ENCODE results near the gene ZNF385C. TPM values are rescaled to one million over a fixed set of nuclear protein-coding genes. Genes with fewer than 3 reads are reported as not detected.

ZNF385C gene
- total and polyA plus RNA-seq, 2 of the 13 experiments (the other 11 are each of a cell fraction or from before 2014, with no cell fraction given): 2.3 to 6.1 TPM

GRCh38 chr17:42135664-42136653, 37.7 kb upstream of the ZNF385C start (continued):
- TF ChIP-seq NR2F1 (CRISPR knock-in tag; IDR thresholded peaks at IDR 0.05) (0 out of 4 replicates have a peak, but pooled peaks of 1 of the 2 experiments have one; percentile 16), ZNF841 (CRISPR knock-in tag; IDR thresholded peaks at IDR 0.05; ENCODE audit: borderline replicate concordance) (no peak), RORA (CRISPR knock-in tag; IDR thresholded peaks at IDR 0.05) (no peak), BCL3 (CRISPR knock-in tag; IDR thresholded peaks at IDR 0.05) (no peak), ZKSCAN1 (IDR thresholded peaks at IDR 0.05; ENCODE audit: low read length) (no peak), ZNF180 (CRISPR knock-in tag; IDR thresholded peaks at IDR 0.05; ENCODE audit: borderline replicate concordance, low read depth) (no peak), SRY (CRISPR knock-in tag; IDR thresholded peaks at IDR 0.05) (no peak), NFATC3 (CRISPR knock-in tag; IDR thresholded peaks at IDR 0.05) (no peak), TRIM22 (IDR thresholded peaks at IDR 0.05) (no peak), ZNF75D (CRISPR knock-in tag; IDR thresholded peaks at IDR 0.05; ENCODE audit: borderline replicate concordance) (no peak), SKIL (CRISPR knock-in tag; IDR thresholded peaks at IDR 0.05; ENCODE audit: borderline replicate concordance) (peak; percentile 97), ZSCAN12 (CRISPR knock-in tag; IDR thresholded peaks at IDR 0.05) (no peak), ZNF362 (CRISPR knock-in tag; IDR thresholded peaks at IDR 0.05; ENCODE audit: borderline replicate concordance) (no peak), ZNF343 (CRISPR knock-in tag; IDR thresholded peaks at IDR 0.05) (no peak), RBAK (CRISPR knock-in tag; IDR thresholded peaks at IDR 0.05) (no peak), ZNF430 (CRISPR knock-in tag; IDR thresholded peaks at IDR 0.05) (0 out of 2 replicates have a peak, but pooled peaks have one; percentile 26), TEAD3 (CRISPR knock-in tag; optimal IDR thresholded peaks at IDR 0.05; ENCODE audit: borderline replicate concordance) (peak; percentile 76), HBP1 (CRISPR knock-in tag; IDR thresholded peaks at IDR 0.05; ENCODE audit: low read depth) (0 out of 2 replicates have a peak, but pooled peaks have one; percentile 33), ZNF580 (CRISPR knock-in tag; IDR thresholded peaks at IDR 0.05; ENCODE audit: borderline replicate concordance, low read depth) (peak; percentile 57; the same call in 1 of the 2 replicates), GTF3A (CRISPR knock-in tag; conservative IDR thresholded peaks at IDR 0.05) (no peak), SOX5 (CRISPR knock-in tag; IDR thresholded peaks at IDR 0.05; ENCODE audit: borderline replicate concordance) (peak; percentile 71; the same call in 1 of the 2 replicates)
